Measurements from ENCODE around the gene ANKLE1. TPM values are rescaled to one million over a fixed set of nuclear protein-coding genes. Genes with fewer than 3 reads are reported as not detected.

Gene ANKLE1
- total RNA-seq, 1 experiment from 2014 or later: 9.1 TPM

GRCh38 chr19:17322854-17323253 is 41.2 kb downstream of the ANKLE1 start (continued):
- TF ChIP-seq ARID4B (CRISPR knock-in tag; IDR thresholded peaks at IDR 0.05; ENCODE audit: borderline replicate concordance) (no peak), USF2 (CRISPR knock-in tag; IDR thresholded peaks at IDR 0.05) (no peak), OVOL2 (CRISPR knock-in tag; IDR thresholded peaks at IDR 0.05; ENCODE audit: borderline replicate concordance) (no peak), ZNF416 (CRISPR knock-in tag; IDR thresholded peaks at IDR 0.05) (no peak), GRHL2 (CRISPR knock-in tag; IDR thresholded peaks at IDR 0.05; ENCODE audit: insufficient replicate concordance, severe bottlenecking) (no peak), PRDM15 (CRISPR knock-in tag; IDR thresholded peaks at IDR 0.05) (no peak), TCF7 (CRISPR knock-in tag; IDR thresholded peaks at IDR 0.05; ENCODE audit: low read depth) (no peak), HMGA2 (CRISPR knock-in tag; IDR thresholded peaks at IDR 0.05) (no peak), TP53 (CRISPR knock-in tag; IDR thresholded peaks at IDR 0.05) (no peak)

DNA sequence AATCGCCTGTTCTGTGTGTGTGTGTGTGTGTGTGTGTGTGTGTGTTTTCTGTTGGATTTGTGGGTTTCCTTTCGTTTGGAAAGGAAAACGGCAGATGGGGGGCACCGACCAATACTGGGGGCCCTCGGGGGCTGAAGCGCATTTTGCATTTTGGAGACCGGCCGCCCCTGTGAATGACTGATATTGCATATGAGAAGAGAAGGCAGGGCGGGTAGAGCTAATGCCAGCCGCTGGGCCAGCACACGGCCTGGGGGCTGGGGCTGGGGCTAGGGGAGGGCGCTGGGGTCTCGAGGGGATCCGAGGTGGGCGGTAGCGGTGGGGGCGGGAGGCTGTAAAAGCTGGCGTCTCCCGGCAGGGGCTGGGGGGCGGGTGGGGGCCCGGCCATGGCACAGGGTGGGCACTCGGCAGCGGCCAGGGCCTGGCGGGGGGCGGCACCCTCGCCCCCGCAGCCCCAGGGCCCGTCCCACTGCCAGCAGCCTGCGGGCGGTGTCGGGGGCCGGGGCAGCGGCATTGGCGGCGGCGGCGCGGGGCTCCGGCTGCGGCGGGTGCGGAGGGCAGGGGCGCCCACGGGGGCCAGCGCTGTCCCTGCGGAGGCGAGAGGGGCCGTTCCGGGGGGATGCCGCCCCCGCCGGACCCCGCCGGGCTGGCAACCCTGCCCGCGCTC is 41.7 kb downstream of the ANKLE1 start:
- Mint-ChIP-seq H3K36me3 (peaks cover 17% of the 10 kb centered on the region), H3K4me3 (no peak overlapping the region), H3K9me3 (no peaks in the 10 kb centered on the region), H3K27me3 (ENCODE audit: low read depth) (no peaks in the 10 kb centered on the region), H3K27ac (no peak overlapping the region), H3K4me1 (peaks cover 14% of the 10 kb centered on the region)
- CTCF ChIA-PET: no interaction called here
- POLR2A ChIA-PET: no interaction called here
- DNase-seq (ENCODE audit: low spot score) (no peak), ATAC-seq (no peak)
- TF ChIP-seq, protein P1, sequence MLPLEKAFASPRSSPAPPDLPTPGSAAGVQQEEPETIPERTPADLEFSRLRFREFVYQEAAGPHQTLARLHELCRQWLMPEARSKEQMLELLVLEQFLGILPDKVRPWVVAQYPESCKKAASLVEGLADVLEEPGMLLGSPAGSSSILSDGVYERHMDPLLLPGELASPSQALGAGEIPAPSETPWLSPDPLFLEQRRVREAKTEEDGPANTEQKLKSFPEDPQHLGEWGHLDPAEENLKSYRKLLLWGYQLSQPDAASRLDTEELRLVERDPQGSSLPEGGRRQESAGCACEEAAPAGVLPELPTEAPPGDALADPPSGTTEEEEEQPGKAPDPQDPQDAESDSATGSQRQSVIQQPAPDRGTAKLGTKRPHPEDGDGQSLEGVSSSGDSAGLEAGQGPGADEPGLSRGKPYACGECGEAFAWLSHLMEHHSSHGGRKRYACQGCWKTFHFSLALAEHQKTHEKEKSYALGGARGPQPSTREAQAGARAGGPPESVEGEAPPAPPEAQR (CRISPR knock-in tag; IDR thresholded peaks at IDR 0.05): no peak
- TF ChIP-seq, protein P2, sequence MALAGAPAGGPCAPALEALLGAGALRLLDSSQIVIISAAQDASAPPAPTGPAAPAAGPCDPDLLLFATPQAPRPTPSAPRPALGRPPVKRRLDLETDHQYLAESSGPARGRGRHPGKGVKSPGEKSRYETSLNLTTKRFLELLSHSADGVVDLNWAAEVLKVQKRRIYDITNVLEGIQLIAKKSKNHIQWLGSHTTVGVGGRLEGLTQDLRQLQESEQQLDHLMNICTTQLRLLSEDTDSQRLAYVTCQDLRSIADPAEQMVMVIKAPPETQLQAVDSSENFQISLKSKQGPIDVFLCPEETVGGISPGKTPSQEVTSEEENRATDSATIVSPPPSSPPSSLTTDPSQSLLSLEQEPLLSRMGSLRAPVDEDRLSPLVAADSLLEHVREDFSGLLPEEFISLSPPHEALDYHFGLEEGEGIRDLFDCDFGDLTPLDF (CRISPR knock-in tag; IDR thresholded peaks at IDR 0.05): no peak
- TF ChIP-seq USF2 (CRISPR knock-in tag; IDR thresholded peaks at IDR 0.05) (no peak), GTF2I (CRISPR knock-in tag; conservative IDR thresholded peaks at IDR 0.05) (no peak), AFF4 (CRISPR knock-in tag; IDR thresholded peaks at IDR 0.05; ENCODE audit: borderline replicate concordance) (no peak), KAT7 (CRISPR knock-in tag; IDR thresholded peaks at IDR 0.05; ENCODE audit: borderline replicate concordance) (no peak), ZNF512 (CRISPR knock-in tag; IDR thresholded peaks at IDR 0.05; ENCODE audit: borderline replicate concordance) (no peak)
- TF ChIP-seq, protein P3, sequence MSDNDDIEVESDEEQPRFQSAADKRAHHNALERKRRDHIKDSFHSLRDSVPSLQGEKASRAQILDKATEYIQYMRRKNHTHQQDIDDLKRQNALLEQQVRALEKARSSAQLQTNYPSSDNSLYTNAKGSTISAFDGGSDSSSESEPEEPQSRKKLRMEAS (CRISPR knock-in tag; IDR thresholded peaks at IDR 0.05): no peak

All from WTC11 (cell line).